Mesendoderm (in vitro differentiated cells): ENCODE data around the gene ZMYND19.

Experiments used
- DNase-seq: peaks from one replicate; pipeline ENCODE4 v3.0.0; 2013
- H2AK5ac ChIP-seq: 2 replicates; pipeline ENCODE4 v1.6.1; 2013; ENCODE audit warnings: low read length, inconsistent platforms
- H2BK120ac ChIP-seq: 2 replicates; pipeline ENCODE4 v1.6.1; 2013; ENCODE audit warnings: low read depth, mild to moderate bottlenecking, low read length, moderate library complexity, mixed read lengths
- H2BK15ac ChIP-seq: replicated peaks from 2 replicates; pipeline ENCODE4 v1.6.1; 2013; ENCODE audit warnings: low read depth, mild to moderate bottlenecking, moderate library complexity
- H2BK5ac ChIP-seq: 2 replicates; pipeline ENCODE4 v1.6.1; 2013; ENCODE audit warnings: low read length, inconsistent platforms
- H3K18ac ChIP-seq: 2 replicates; pipeline ENCODE4 v1.6.1; 2013; ENCODE audit warnings: mild to moderate bottlenecking, low read length, mixed read lengths
- H3K23ac ChIP-seq: one replicate; pipeline ENCODE4 v1.6.1; 2013; ENCODE audit warnings: low read length
- H3K27ac ChIP-seq: 2 replicates; pipeline ENCODE4 v1.5.1; 2013; ENCODE audit warnings: low read depth, mild to moderate bottlenecking, inconsistent platforms, low read length, moderate library complexity
- H3K27me3 ChIP-seq: 2 replicates; pipeline ENCODE4 v1.6.1; 2013; ENCODE audit warnings: low read length, control low read depth, mild to moderate bottlenecking, inconsistent platforms; ENCODE audit not compliant: insufficient read depth, poor library complexity
- H3K36me3 ChIP-seq: 2 replicates; pipeline ENCODE4 v1.6.1; 2013; ENCODE audit warnings: low read length, inconsistent platforms; ENCODE audit not compliant: control insufficient read depth, insufficient read depth
- H3K4ac ChIP-seq: one replicate; pipeline ENCODE4 v1.6.1; 2013; ENCODE audit warnings: low read depth, mild to moderate bottlenecking, low read length, moderate library complexity
- H3K4me1 ChIP-seq: 2 replicates; pipeline ENCODE4 v1.6.1; 2013; ENCODE audit warnings: low read depth, low read length, inconsistent platforms; ENCODE audit not compliant: control insufficient read depth
- H3K4me2 ChIP-seq: 2 replicates; pipeline ENCODE4 v1.6.1; 2013; ENCODE audit warnings: low read length
- H3K4me3 ChIP-seq: 2 replicates; pipeline ENCODE4 v1.5.1; 2013; ENCODE audit warnings: mild to moderate bottlenecking, low read length
- H3K56ac ChIP-seq: one replicate; pipeline ENCODE4 v1.6.1; 2013; ENCODE audit warnings: low read length
- H3K79me1 ChIP-seq: 2 replicates; pipeline ENCODE4 v1.6.1; 2013; ENCODE audit warnings: low read length, inconsistent platforms
- H3K79me2 ChIP-seq: 2 replicates; pipeline ENCODE4 v1.6.1; 2013; ENCODE audit warnings: mild to moderate bottlenecking, low read length; ENCODE audit not compliant: control insufficient read depth, insufficient read depth
- H3K9ac ChIP-seq: 2 replicates; pipeline ENCODE4 v1.6.1; 2013; ENCODE audit warnings: low read length, inconsistent platforms
- H4K5ac ChIP-seq: one replicate; pipeline ENCODE4 v1.6.1; 2013; ENCODE audit warnings: low read length
- H4K8ac ChIP-seq: one replicate; pipeline ENCODE4 v1.6.1; 2013; ENCODE audit warnings: low read depth, mild to moderate bottlenecking, control low read depth, low read length, moderate library complexity
- WGBS: extraction: QIAGEN DNeasy Blood & Tissue Kit; methylation state at CpG from one replicate; pipeline ENCODE4 v1.1.7; 2013; ENCODE audit warnings: low lambda C conversion rate, missing lambda C conversion rate; ENCODE audit not compliant: insufficient coverage; ENCODE audit errors: extremely low coverage; 5-methylcytosine and 5-hydroxymethylcytosine counted together

The ZMYND19 gene

DNA sequence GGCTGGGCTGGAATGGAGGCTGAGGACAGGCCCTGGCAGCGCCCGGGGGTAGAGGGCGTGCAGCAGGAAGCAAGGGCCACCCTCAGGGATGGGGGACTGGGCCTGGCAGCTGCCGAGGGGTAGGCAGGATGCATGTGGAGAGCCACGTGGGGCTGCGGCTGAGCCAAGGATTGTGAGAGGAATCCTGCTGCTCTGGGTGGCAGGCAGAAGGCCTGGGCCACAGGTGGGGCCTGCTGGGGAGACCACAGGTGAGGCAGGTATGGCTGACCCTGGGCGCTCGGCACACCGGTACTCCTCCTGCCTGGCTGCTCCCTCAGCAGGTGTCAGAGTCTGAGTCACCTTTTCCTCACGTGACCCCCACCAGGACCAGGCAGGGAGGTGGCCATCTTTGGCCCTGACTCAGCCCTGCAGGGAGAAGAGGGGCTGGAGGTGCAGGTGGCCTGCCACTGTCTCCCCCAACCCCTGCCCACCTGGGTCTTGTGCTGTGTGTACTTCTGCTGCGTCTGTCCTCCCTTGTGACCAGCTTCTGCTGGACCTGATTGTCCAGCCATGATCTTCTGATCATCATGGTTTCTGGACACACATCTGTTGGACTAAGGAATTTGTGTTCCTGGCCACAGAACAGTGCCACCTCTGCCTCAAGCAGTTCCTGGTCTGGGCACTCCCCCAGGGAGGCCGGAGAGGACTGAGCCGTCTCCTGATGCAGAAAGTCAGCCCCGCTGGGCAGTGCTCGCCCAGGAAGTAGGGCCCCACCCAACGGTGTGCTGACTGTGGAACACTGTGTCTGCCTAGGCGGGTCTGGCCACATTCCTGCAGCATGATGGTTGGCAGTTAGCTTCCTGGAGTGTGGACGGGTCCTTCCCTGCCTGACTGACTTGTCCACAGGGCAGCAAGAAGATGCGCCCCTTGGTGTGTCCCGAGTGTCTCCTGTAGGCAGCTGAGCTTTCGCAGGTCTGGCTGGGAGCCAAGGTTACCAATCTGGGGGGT is 21.6 kb upstream of the ZMYND19 start:
- H2BK5ac ChIP-seq = no peak overlapping the region
- H3K27ac ChIP-seq = no peak overlapping the region
- peak; percentile 67 for DNase-seq
- H3K4me2 ChIP-seq = no peak overlapping the region
- no peak overlapping the region for H3K4ac ChIP-seq
- H2BK15ac ChIP-seq = no peak overlapping the region
- peak overlapping the region; percentile 9 for H3K56ac ChIP-seq
- H3K4me1 ChIP-seq = peaks cover 3% of the 10 kb centered on the region
- H3K79me1 ChIP-seq = peaks cover 5% of the 10 kb centered on the region
- no peak overlapping the region for H2AK5ac ChIP-seq
- WGBS = no CpG with 5 or more reads among the region's 21 CpGs
- H3K79me2 ChIP-seq = peaks cover 5% of the 10 kb centered on the region
- H3K36me3 ChIP-seq = peaks cover 4% of the 10 kb centered on the region
- no peak overlapping the region for H3K23ac ChIP-seq
- no peak overlapping the region for H4K8ac ChIP-seq
- no peak overlapping the region for H2BK120ac ChIP-seq
- H3K4me3 ChIP-seq = no peak overlapping the region
- no peaks in the 10 kb centered on the region for H3K27me3 ChIP-seq
- H4K5ac ChIP-seq = no peak overlapping the region
- H3K18ac ChIP-seq = no peak overlapping the region
- H3K9ac ChIP-seq = no peak overlapping the region

- peaks cover 3% of the 10 kb centered on the region for H3K79me1 ChIP-seq
- H2BK15ac ChIP-seq = no peak overlapping the region
- no peak overlapping the region for H3K23ac ChIP-seq
- WGBS = no CpG with 5 or more reads among the region's 6 CpGs
- no peak overlapping the region for H3K27ac ChIP-seq
- no peaks in the 10 kb centered on the region for H3K27me3 ChIP-seq
- no peaks in the 10 kb centered on the region for H3K36me3 ChIP-seq
- no peak overlapping the region for H3K4me3 ChIP-seq
- no peak overlapping the region for H4K5ac ChIP-seq
- H2BK120ac ChIP-seq = no peak overlapping the region
- H3K9ac ChIP-seq = no peak overlapping the region
- no peak overlapping the region for H3K18ac ChIP-seq
- no peak for DNase-seq
- no peaks in the 10 kb centered on the region for H3K79me2 ChIP-seq
- H4K8ac ChIP-seq = no peak overlapping the region
- no peak overlapping the region for H3K4me2 ChIP-seq
- no peak overlapping the region for H2AK5ac ChIP-seq
- H3K4me1 ChIP-seq = peaks cover 3% of the 10 kb centered on the region
- H2BK5ac ChIP-seq = no peak overlapping the region
- H3K56ac ChIP-seq = no peak overlapping the region
- H3K4ac ChIP-seq = no peak overlapping the region
Observed at GRCh38 chr9:137610944-137611343, 20.6 kb upstream of the ZMYND19 start.

- Histone ChIP-seq H3K18ac (no peak overlapping the region), H3K4me1 (peaks cover 3% of the 10 kb centered on the region), H3K27ac (no peak overlapping the region)
Observed at GRCh38 chr9:137607141-137607857, 17.0 kb upstream of the ZMYND19 start.

GRCh38 chr9:137606734-137607138 is 16.4 kb upstream of the ZMYND19 start:
- H2BK5ac ChIP-seq = no peak overlapping the region
- H3K27ac ChIP-seq = no peak overlapping the region
- peak overlapping the region; percentile 56 for H3K56ac ChIP-seq
- H3K23ac ChIP-seq = peak overlapping the region; percentile 94
- no peak overlapping the region for H2BK15ac ChIP-seq
- no peak overlapping the region for H2AK5ac ChIP-seq
- no peak overlapping the region for H4K8ac ChIP-seq
- H4K5ac ChIP-seq = no peak overlapping the region
- H3K4me2 ChIP-seq = no peak overlapping the region
- no peaks in the 10 kb centered on the region for H3K4me1 ChIP-seq
- no CpG with 5 or more reads among the region's 13 CpGs for WGBS
- no peak overlapping the region for H3K4me3 ChIP-seq
- H3K4ac ChIP-seq = no peak overlapping the region
- no peak overlapping the region for H2BK120ac ChIP-seq
- H3K36me3 ChIP-seq = no peaks in the 10 kb centered on the region
- no peak overlapping the region for H3K9ac ChIP-seq
- no peaks in the 10 kb centered on the region for H3K27me3 ChIP-seq
- peaks cover 3% of the 10 kb centered on the region for H3K79me1 ChIP-seq
- no peaks in the 10 kb centered on the region for H3K79me2 ChIP-seq
- DNase-seq = no peak
- H3K18ac ChIP-seq = no peak overlapping the region

More at GRCh38 chr9:137607141-137607857, 17.0 kb upstream of the ZMYND19 start:
- Histone ChIP-seq H3K79me2 (no peaks in the 10 kb centered on the region), H4K8ac (no peak overlapping the region), H2BK5ac (no peak overlapping the region), H3K4me3 (no peak overlapping the region), H3K4ac (no peak overlapping the region), H3K23ac (no peak overlapping the region), H3K79me1 (peaks cover 3% of the 10 kb centered on the region), H2BK120ac (no peak overlapping the region), H2AK5ac (no peak overlapping the region), H3K9ac (no peak overlapping the region), H3K4me2 (no peak overlapping the region), H2BK15ac (no peak overlapping the region), H3K56ac (no peak overlapping the region), H4K5ac (no peak overlapping the region), H3K27me3 (no peaks in the 10 kb centered on the region), H3K36me3 (no peaks in the 10 kb centered on the region)
- no CpG with 5 or more reads among the region's 17 CpGs for WGBS
- DNase-seq = no peak

DNA sequence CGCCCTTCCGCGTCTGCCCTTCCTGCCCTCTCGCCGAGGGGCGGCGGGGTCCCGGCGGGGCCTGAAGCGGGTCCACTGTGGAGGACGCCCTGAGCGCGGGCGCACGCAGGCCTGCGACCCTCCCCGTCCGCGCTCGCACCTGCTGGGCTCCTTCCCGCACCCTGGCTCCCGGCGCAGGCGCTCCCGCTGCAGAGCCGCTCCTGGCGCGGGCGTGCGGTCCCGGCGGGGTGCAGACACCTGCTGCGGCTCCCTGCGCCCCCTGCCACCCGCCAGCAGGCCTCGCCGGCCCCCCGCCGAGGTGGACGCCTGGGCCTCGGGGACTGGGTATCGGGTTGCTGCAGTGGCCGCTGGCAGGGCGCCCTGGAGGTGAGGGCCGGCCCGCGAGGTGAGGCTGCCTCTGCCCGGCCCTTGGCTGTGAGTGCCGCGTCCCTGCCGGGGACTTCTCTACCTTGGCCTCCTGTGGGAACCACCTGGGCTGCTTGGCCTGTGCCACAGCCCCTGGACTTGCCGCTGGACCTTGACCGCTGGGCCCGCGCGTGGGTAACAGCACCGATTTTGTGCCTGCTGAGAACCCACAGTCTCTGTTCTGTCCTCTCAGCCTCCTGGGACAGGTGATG is 15.8 kb upstream of the ZMYND19 start:
- no peak overlapping the region for H2BK15ac ChIP-seq
- no CpG with 5 or more reads among the region's 57 CpGs for WGBS
- H3K4ac ChIP-seq = peak overlapping the region; percentile 18
- H3K79me2 ChIP-seq = no peaks in the 10 kb centered on the region
- peak overlapping the region; percentile 80 for H3K23ac ChIP-seq
- H3K4me3 ChIP-seq = peak overlapping the region; percentile 43
- peaks cover 3% of the 10 kb centered on the region for H3K79me1 ChIP-seq
- H3K18ac ChIP-seq = peak overlapping the region; percentile 23
- no peaks in the 10 kb centered on the region for H3K27me3 ChIP-seq
- no peak overlapping the region for H4K8ac ChIP-seq
- no peak overlapping the region for H2BK120ac ChIP-seq
- peak overlapping the region; percentile 82 for H3K9ac ChIP-seq
- H3K4me1 ChIP-seq = no peaks in the 10 kb centered on the region
- H3K27ac ChIP-seq = no peak overlapping the region
- H4K5ac ChIP-seq = no peak overlapping the region
- no peak for DNase-seq
- H2BK5ac ChIP-seq = no peak overlapping the region
- no peak overlapping the region for H2AK5ac ChIP-seq
- peak overlapping the region; percentile 74 for H3K4me2 ChIP-seq
- H3K56ac ChIP-seq = peak overlapping the region; percentile 96
- no peaks in the 10 kb centered on the region for H3K36me3 ChIP-seq
